H1 (cell line): Measurements from ENCODE around the gene MTHFS. TPM values are rescaled to one million over a fixed set of nuclear protein-coding genes. Genes with fewer than 3 reads are reported as not detected.

Experiments used
- ASH2L ChIP-seq: fragments of 200-600, 300-600 bp; sonication (generic); IDR thresholded peaks from one replicate; pipeline ENCODE4 v1.7.1; 2017; ENCODE audit warnings: low read length
- CHD2 ChIP-seq: IDR thresholded peaks from 2 replicates; pipeline ENCODE4 v1.6.1; 2012; ENCODE audit warnings: low read length, improper control_type of control experiment
- JUN ChIP-seq: IDR thresholded peaks from 2 replicates; pipeline ENCODE4 v1.6.1; 2011; ENCODE audit warnings: low read depth, mild to moderate bottlenecking, improper control_type of control experiment, low read length
- POU5F1 ChIP-seq: IDR thresholded peaks from 2 replicates; pipeline ENCODE4 v1.6.1; 2011; ENCODE audit warnings: low read depth, mild to moderate bottlenecking, low read length, moderate library complexity
- SIN3A ChIP-seq, 2 experiments: IDR thresholded peaks in 1 of 2; conservative IDR thresholded peaks in 1 of 2; 2 replicates each; pipeline ENCODE4 v1.6.1; 2011 to 2012; ENCODE audit warnings: low read length in 2 of 2, improper control_type of control experiment in 1 of 2, low read depth in 1 of 2, mild to moderate bottlenecking in 1 of 2
- TBP ChIP-seq: IDR thresholded peaks from 2 replicates; pipeline ENCODE4 v1.6.1; 2011; ENCODE audit warnings: low read depth, low read length, improper control_type of control experiment
- polyA plus RNA-seq, 7 experiments: library from polyadenylated mRNA; depleted of rRNA in 3 of 7; stranded (reverse) in 5 of 7; unstranded in 2 of 7; fragments of >200 nt in 5 of 7; fragments of 200-250 nt in 2 of 7; gene quantifications; 1 replicate in 5 of 7; 2 replicates in 1 of 7; 4 replicates in 1 of 7; pipeline versions ENCODE4 v1.2.1 to v1.2.3, GENCODE V29; 2011 to 2013; ENCODE audit warnings: missing spikeins in 2 of 7, mixed read lengths in 2 of 7
- total RNA-seq: library from RNA; stranded (reverse); fragmentation: NEBNext Ultra II Directional; extraction: Animal tissue kit (Norgen Biotek cat#: 25700); gene quantifications from 2 replicates; pipeline ENCODE4 v1.2.1, GENCODE V29; 2021
- TF ChIP-seq, protein P1 (sequence below): IDR thresholded peaks from 2 replicates; pipeline ENCODE4 v1.6.1; 2011; ENCODE audit warnings: low read length, improper control_type of control experiment
- TF ChIP-seq, protein P2 (sequence below): fragments of 300-600 bp; sonication (generic); IDR thresholded peaks from 2 replicates; pipeline ENCODE4 v1.7.1; 2012; ENCODE audit warnings: low read length, moderate library complexity, mild to moderate bottlenecking, inconsistent platforms; ENCODE audit not compliant: insufficient replicate concordance

MTHFS gene
- total and polyA plus RNA-seq, 2 of the 8 experiments (the other 6 are each of a cell fraction or from before 2014, with no cell fraction given): 27.3 to 37.2 TPM

DNA sequence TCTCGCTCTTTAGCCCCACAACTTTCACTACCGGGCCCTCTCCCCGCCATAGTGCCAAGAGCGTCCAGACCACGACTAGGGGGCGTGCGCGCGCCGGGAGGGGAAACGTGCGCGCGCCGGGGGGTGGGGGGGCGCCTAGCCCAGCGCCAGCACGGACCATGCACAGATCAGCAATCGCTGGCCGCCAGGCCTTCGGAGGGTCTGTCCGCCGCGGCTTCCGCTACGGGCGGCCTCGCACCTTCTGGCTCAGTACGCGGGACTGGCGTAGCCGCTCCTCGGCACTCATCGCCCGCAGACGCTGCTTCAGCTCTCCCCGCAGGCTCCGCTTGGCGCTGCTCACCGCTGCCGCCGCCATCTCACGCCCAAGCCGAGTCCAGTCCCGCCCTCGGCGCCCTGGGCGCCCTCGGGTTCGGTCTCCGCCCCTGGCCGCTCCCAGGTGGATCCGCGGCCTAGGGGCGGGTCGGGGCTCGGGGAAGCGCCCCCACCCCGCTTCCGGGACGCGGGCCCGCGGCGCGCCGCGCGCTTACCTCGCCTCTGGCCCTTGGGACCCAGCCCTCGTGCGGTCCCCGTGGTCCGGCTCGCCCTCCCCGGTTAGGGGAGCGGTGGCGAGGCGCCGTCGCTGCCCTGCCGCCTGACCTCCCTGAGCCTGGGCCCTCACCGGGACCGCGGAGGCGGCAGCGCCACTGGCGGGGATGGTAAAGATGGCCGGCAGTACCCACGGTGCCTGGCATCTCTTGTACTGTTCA is at the start of gene MTHFS (continued):
- TF ChIP-seq SIN3A (conservative IDR thresholded peaks at IDR 0.05 in 1 of 2, IDR thresholded peaks at IDR 0.05 in 1 of 2; ENCODE audit: low read depth in 1 of 2, low read length in 2 of 2) (0 out of 4 replicates have a peak, but pooled peaks of 1 of the 2 experiments have one; percentile 42), ASH2L (peak; percentile 74), JUN (no peak), POU5F1 (no peak), TBP (peak; percentile 64), CHD2 (no peak)
- TF ChIP-seq, protein P1, sequence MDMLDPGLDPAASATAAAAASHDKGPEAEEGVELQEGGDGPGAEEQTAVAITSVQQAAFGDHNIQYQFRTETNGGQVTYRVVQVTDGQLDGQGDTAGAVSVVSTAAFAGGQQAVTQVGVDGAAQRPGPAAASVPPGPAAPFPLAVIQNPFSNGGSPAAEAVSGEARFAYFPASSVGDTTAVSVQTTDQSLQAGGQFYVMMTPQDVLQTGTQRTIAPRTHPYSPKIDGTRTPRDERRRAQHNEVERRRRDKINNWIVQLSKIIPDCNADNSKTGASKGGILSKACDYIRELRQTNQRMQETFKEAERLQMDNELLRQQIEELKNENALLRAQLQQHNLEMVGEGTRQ: no peak
- TF ChIP-seq, protein P2, sequence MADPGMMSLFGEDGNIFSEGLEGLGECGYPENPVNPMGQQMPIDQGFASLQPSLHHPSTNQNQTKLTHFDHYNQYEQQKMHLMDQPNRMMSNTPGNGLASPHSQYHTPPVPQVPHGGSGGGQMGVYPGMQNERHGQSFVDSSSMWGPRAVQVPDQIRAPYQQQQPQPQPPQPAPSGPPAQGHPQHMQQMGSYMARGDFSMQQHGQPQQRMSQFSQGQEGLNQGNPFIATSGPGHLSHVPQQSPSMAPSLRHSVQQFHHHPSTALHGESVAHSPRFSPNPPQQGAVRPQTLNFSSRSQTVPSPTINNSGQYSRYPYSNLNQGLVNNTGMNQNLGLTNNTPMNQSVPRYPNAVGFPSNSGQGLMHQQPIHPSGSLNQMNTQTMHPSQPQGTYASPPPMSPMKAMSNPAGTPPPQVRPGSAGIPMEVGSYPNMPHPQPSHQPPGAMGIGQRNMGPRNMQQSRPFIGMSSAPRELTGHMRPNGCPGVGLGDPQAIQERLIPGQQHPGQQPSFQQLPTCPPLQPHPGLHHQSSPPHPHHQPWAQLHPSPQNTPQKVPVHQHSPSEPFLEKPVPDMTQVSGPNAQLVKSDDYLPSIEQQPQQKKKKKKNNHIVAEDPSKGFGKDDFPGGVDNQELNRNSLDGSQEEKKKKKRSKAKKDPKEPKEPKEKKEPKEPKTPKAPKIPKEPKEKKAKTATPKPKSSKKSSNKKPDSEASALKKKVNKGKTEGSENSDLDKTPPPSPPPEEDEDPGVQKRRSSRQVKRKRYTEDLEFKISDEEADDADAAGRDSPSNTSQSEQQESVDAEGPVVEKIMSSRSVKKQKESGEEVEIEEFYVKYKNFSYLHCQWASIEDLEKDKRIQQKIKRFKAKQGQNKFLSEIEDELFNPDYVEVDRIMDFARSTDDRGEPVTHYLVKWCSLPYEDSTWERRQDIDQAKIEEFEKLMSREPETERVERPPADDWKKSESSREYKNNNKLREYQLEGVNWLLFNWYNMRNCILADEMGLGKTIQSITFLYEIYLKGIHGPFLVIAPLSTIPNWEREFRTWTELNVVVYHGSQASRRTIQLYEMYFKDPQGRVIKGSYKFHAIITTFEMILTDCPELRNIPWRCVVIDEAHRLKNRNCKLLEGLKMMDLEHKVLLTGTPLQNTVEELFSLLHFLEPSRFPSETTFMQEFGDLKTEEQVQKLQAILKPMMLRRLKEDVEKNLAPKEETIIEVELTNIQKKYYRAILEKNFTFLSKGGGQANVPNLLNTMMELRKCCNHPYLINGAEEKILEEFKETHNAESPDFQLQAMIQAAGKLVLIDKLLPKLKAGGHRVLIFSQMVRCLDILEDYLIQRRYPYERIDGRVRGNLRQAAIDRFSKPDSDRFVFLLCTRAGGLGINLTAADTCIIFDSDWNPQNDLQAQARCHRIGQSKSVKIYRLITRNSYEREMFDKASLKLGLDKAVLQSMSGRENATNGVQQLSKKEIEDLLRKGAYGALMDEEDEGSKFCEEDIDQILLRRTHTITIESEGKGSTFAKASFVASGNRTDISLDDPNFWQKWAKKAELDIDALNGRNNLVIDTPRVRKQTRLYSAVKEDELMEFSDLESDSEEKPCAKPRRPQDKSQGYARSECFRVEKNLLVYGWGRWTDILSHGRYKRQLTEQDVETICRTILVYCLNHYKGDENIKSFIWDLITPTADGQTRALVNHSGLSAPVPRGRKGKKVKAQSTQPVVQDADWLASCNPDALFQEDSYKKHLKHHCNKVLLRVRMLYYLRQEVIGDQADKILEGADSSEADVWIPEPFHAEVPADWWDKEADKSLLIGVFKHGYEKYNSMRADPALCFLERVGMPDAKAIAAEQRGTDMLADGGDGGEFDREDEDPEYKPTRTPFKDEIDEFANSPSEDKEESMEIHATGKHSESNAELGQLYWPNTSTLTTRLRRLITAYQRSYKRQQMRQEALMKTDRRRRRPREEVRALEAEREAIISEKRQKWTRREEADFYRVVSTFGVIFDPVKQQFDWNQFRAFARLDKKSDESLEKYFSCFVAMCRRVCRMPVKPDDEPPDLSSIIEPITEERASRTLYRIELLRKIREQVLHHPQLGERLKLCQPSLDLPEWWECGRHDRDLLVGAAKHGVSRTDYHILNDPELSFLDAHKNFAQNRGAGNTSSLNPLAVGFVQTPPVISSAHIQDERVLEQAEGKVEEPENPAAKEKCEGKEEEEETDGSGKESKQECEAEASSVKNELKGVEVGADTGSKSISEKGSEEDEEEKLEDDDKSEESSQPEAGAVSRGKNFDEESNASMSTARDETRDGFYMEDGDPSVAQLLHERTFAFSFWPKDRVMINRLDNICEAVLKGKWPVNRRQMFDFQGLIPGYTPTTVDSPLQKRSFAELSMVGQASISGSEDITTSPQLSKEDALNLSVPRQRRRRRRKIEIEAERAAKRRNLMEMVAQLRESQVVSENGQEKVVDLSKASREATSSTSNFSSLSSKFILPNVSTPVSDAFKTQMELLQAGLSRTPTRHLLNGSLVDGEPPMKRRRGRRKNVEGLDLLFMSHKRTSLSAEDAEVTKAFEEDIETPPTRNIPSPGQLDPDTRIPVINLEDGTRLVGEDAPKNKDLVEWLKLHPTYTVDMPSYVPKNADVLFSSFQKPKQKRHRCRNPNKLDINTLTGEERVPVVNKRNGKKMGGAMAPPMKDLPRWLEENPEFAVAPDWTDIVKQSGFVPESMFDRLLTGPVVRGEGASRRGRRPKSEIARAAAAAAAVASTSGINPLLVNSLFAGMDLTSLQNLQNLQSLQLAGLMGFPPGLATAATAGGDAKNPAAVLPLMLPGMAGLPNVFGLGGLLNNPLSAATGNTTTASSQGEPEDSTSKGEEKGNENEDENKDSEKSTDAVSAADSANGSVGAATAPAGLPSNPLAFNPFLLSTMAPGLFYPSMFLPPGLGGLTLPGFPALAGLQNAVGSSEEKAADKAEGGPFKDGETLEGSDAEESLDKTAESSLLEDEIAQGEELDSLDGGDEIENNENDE: no peak
